HepG2 (cell line): ENCODE data around the gene SLC39A2. TPM values are rescaled to one million over a fixed set of nuclear protein-coding genes. Genes with fewer than 3 reads are reported as not detected.

Source experiments
- ATAC-seq: fragments of 200-7000 bp; cut with Tn5 transposase; 3 replicates; pipeline ENCODE4 v1.9.1; 2020; ENCODE audit warnings: mild to moderate bottlenecking, moderate library complexity
- BruUV-seq: library from RNA; stranded (reverse); fragments of 400-500 nt; replicated peaks from 2 replicates; lab custom pipeline; 2021; lab: Mats Ljungman, UMichigan
- CTCF ChIA-PET: fragments of 300-600 bp; formaldehyde crosslinking; extraction: SDS; loops from one replicate; lab custom pipeline; 2021; ENCODE audit warnings: low total read pairs, inconsistent platforms, low intra/inter-chr PET ratio; lab: Yijun Ruan, JAX
- POLR2A ChIA-PET: fragments of 350-600 bp; sonication (Branson Sonifier 250); formaldehyde crosslinking; loops from one replicate; lab custom pipeline; 2020; ENCODE audit warnings: antibody characterized with exemption, inconsistent platforms; lab: Yijun Ruan, JAX
- DNase-seq: peaks from one replicate; pipeline ENCODE4 v3.0.0-alpha.2; 2015; ENCODE audit warnings: low spot score
- FAIRE-seq: peaks from 3 replicates; lab custom pipeline; 2011; peaks lifted over from hg19 to GRCh38; lab: Jason Lieb, UNC
- H2AFZ ChIP-seq: one replicate; pipeline ENCODE4 v1.6.1; 2011; ENCODE audit warnings: low read length, inconsistent platforms
- H3K27ac ChIP-seq: fragments of 300-600 bp; 3 replicates; pipeline ENCODE4 v1.8.0; 2011; ENCODE audit warnings: mixed run types, mild to moderate bottlenecking, mixed read lengths, low read length, inconsistent platforms; ENCODE audit not compliant: insufficient read depth; ENCODE audit errors: extremely low read length
- H3K27me3 ChIP-seq, 2 experiments: fragments of 200-600 bp in 1 of 2; 2 replicates in 1 of 2; 3 replicates in 1 of 2; pipeline versions ENCODE4 v1.6.0 to v1.8.0; 2011; ENCODE audit warnings: low read length in 2 of 2, mild to moderate bottlenecking in 2 of 2, moderate library complexity in 2 of 2, inconsistent platforms in 1 of 2; ENCODE audit not compliant: insufficient read depth in 2 of 2, control insufficient read depth in 1 of 2
- H3K36me3 ChIP-seq, 2 experiments: fragments of 200-600 bp in 1 of 2; replicated peaks in 1 of 2; 2 replicates in 1 of 2; 3 replicates in 1 of 2; pipeline versions ENCODE4 v1.5.1 to v1.8.0; 2011; ENCODE audit warnings: low read length in 2 of 2, inconsistent platforms in 1 of 2; ENCODE audit not compliant: insufficient read depth in 2 of 2, control insufficient read depth in 1 of 2
- H3K4me1 ChIP-seq: 2 replicates; pipeline ENCODE4 v1.5.1; 2012; ENCODE audit warnings: low read length, inconsistent platforms; ENCODE audit not compliant: insufficient read depth
- H3K4me2 ChIP-seq: 2 replicates; pipeline ENCODE4 v1.6.0; 2011; ENCODE audit warnings: low read depth, low read length, inconsistent platforms
- H3K4me3 ChIP-seq, 3 experiments: fragments of 200-600 bp in 1 of 3; sonication (generic), shearing (Covaris generic) in 1 of 3; replicated peaks in 1 of 3; 2 replicates each; pipeline ENCODE4 v1.5.1; 2011 to 2016; ENCODE audit warnings: low read length in 3 of 3, inconsistent platforms in 2 of 3, low read depth in 2 of 3, mild to moderate bottlenecking in 2 of 3, control low read depth in 1 of 3, mixed read lengths in 1 of 3; ENCODE audit not compliant: insufficient read depth in 1 of 3
- H3K79me2 ChIP-seq: one replicate; pipeline ENCODE4 v1.6.1; 2011; ENCODE audit warnings: low read length, inconsistent platforms; ENCODE audit not compliant: insufficient read depth
- H3K9ac ChIP-seq: 2 replicates; pipeline ENCODE4 v1.6.0; 2011; ENCODE audit warnings: mild to moderate bottlenecking, low read depth, low read length, inconsistent platforms; ENCODE audit not compliant: insufficient read depth
- H3K9me3 ChIP-seq: 2 replicates; pipeline ENCODE4 v1.5.1; 2012; ENCODE audit warnings: mild to moderate bottlenecking, low read length
- H4K20me1 ChIP-seq: 2 replicates; pipeline ENCODE4 v1.6.0; 2011; ENCODE audit warnings: inconsistent platforms, mild to moderate bottlenecking, low read length, moderate library complexity; ENCODE audit not compliant: insufficient read depth
- BRD4 ChIP-seq: sonication (generic); formaldehyde crosslinking; IDR thresholded peaks from 2 replicates; pipeline ENCODE4 v1.4.0; 2020; ENCODE audit warnings: missing genetic modification reagents
- DNMT1 ChIP-seq: sonication (generic); formaldehyde crosslinking; IDR thresholded peaks from 2 replicates; pipeline ENCODE4 v1.5.1; 2020; ENCODE audit warnings: mild to moderate bottlenecking, missing genetic modification reagents
- HMGXB3 ChIP-seq: sonication (generic); formaldehyde crosslinking; IDR thresholded peaks from 2 replicates; pipeline ENCODE4 v1.4.0; 2020; ENCODE audit warnings: missing genetic modification reagents, borderline replicate concordance
- NRL ChIP-seq: sonication (generic); formaldehyde crosslinking; IDR thresholded peaks from 2 replicates; pipeline ENCODE4 v1.5.0; 2020; ENCODE audit warnings: missing genetic modification reagents, mild to moderate bottlenecking, moderate library complexity, borderline replicate concordance
- PAF1 ChIP-seq: IDR thresholded peaks from 2 replicates; pipeline ENCODE4 v1.6.1; 2016; ENCODE audit warnings: missing genetic modification reagents, missing compliant biosample characterization
- PHB2 ChIP-seq: fragments of 450-650 bp; IDR thresholded peaks from 2 replicates; pipeline ENCODE4 v1.6.1; 2018; ENCODE audit not compliant: partially characterized antibody
- SOX6 ChIP-seq, 2 experiments: fragments of 450-650 bp in 1 of 2; sonication (generic) in 1 of 2; formaldehyde crosslinking in 1 of 2; IDR thresholded peaks; 2 replicates each; pipeline versions ENCODE4 v1.4.0 to v1.6.1; 2017 to 2020; ENCODE audit warnings: antibody characterized with exemption in 1 of 2, mild to moderate bottlenecking in 1 of 2, missing genetic modification reagents in 1 of 2
- ZNF124 ChIP-seq: sonication (generic); formaldehyde crosslinking; IDR thresholded peaks from 2 replicates; pipeline ENCODE4 v1.4.0; 2020; ENCODE audit warnings: missing genetic modification reagents
- ZNF7 ChIP-seq: IDR thresholded peaks from 2 replicates; pipeline ENCODE4 v1.6.1; 2016; ENCODE audit warnings: missing biosample characterization, missing genetic modification reagents
- WGBS: methylation state at CpG from one replicate; pipeline ENCODE4 v1.1.6; 2017; ENCODE audit warnings: low lambda C conversion rate; 5-methylcytosine and 5-hydroxymethylcytosine counted together
- in situ Hi-C: cut with HindIII; loops from 2 replicates; pipeline ENCODE4 v1.10.0; 2017; ENCODE audit warnings: low pct_unique_long_range_greater_than_20kb; ENCODE audit not compliant: extremely low pct_ligation_motif_present
- intact Hi-C: fragments of 100-400 bp; cut with micrococcal nuclease; formaldehyde crosslinking; loops from one replicate; pipeline ENCODE4 v1.10.0; 2022; ENCODE audit not compliant: unreplicated experiment
- polyA plus RNA-seq, 8 experiments: library from polyadenylated mRNA; depleted of rRNA in 3 of 8; stranded (reverse) in 7 of 8; unstranded in 1 of 8; fragments of >200 nt; fragmentation: Illumina TruSeq in 4 of 8; extraction: Trizol in 4 of 8; gene quantifications; 2 replicates each; pipeline versions ENCODE4 v1.2.1 to v1.2.3, GENCODE V29; 2011 to 2016; ENCODE audit warnings: low read depth in 4 of 8, missing spikeins in 1 of 8, mixed read lengths in 1 of 8; ENCODE audit not compliant: insufficient read depth in 1 of 8
- total RNA-seq, 5 experiments: library from RNA; depleted of rRNA; stranded (reverse); fragments of >200 nt; fragmentation: Illumina TruSeq; extraction: Trizol; gene quantifications; 2 replicates each; pipeline ENCODE4 v1.2.3, GENCODE V29; 2016; ENCODE audit warnings: low read depth in 1 of 5
- TF ChIP-seq, protein P1 (sequence below): sonication (generic); formaldehyde crosslinking; conservative IDR thresholded peaks from 2 replicates; pipeline ENCODE4 v1.4.0; 2020; ENCODE audit warnings: missing genetic modification reagents
- TF ChIP-seq, protein P2 (sequence below): sonication (generic); formaldehyde crosslinking; IDR thresholded peaks from 2 replicates; pipeline ENCODE4 v1.4.0; 2020; ENCODE audit warnings: low read depth, mild to moderate bottlenecking, missing genetic modification reagents
- TF ChIP-seq, protein P3 (sequence below): sonication (generic); formaldehyde crosslinking; IDR thresholded peaks from 2 replicates; pipeline ENCODE4 v1.4.0; 2020; ENCODE audit warnings: missing genetic modification reagents
- TF ChIP-seq, protein P4 (sequence below): sonication (generic); formaldehyde crosslinking; IDR thresholded peaks from 2 replicates; pipeline ENCODE4 v1.4.0; 2020; ENCODE audit warnings: missing genetic modification reagents

Gene SLC39A2
- total and polyA plus RNA-seq, 2 of the 13 experiments (the other 11 are each of a cell fraction or from before 2014, with no cell fraction given) = 0.08 to 0.11 TPM

- Histone ChIP-seq H3K9me3 (no peaks in the 10 kb centered on the region), H3K4me3 (no peak overlapping the region), H4K20me1 (no peaks in the 10 kb centered on the region), H3K79me2 (no peaks in the 10 kb centered on the region), H3K4me2 (no peak overlapping the region), H3K36me3 (no peaks in the 10 kb centered on the region), H3K9ac (no peak overlapping the region), H3K27me3 (peaks cover 1 to 9% of the 10 kb centered on the region in 2 experiments; a peak in 1 of 5 replicates), H3K27ac (no peak overlapping the region), H2AFZ (no peak overlapping the region), H3K4me1 (peaks cover 28% of the 10 kb centered on the region)
- in situ Hi-C loops (loop anchor here (10.0 to 25.0 kb wide), 2 partner anchors 514 to 641 kb away; partner anchors contain the start of genes CCNB1IP1, PARP2, PIP4P1 and PNP), intact Hi-C loops (no loop called here)
- WGBS = 0% methylated on average over 1 of the region's 1 CpG
- FAIRE-seq (no peak), ATAC-seq (no peak), DNase-seq (no peak)
- no TSS peak for BruUV-seq
- ChIA-PET CTCF (no interaction called here), POLR2A (no interaction called here)
- TF ChIP-seq ZNF124 (no peak), PAF1 (CRISPR knock-in tag) (no peak), BRD4 (CRISPR knock-in tag) (no peak), PHB2 (no peak), ZNF7 (CRISPR knock-in tag) (no peak), DNMT1 (no peak), HMGXB3 (no peak), SOX6 (IDR thresholded peaks at IDR 0.05) (no peak), SOX6 (CRISPR knock-in tag; IDR thresholded peaks at IDR 0.05) (no peak), NRL (CRISPR knock-in tag) (no peak)
- TF ChIP-seq, protein P1, sequence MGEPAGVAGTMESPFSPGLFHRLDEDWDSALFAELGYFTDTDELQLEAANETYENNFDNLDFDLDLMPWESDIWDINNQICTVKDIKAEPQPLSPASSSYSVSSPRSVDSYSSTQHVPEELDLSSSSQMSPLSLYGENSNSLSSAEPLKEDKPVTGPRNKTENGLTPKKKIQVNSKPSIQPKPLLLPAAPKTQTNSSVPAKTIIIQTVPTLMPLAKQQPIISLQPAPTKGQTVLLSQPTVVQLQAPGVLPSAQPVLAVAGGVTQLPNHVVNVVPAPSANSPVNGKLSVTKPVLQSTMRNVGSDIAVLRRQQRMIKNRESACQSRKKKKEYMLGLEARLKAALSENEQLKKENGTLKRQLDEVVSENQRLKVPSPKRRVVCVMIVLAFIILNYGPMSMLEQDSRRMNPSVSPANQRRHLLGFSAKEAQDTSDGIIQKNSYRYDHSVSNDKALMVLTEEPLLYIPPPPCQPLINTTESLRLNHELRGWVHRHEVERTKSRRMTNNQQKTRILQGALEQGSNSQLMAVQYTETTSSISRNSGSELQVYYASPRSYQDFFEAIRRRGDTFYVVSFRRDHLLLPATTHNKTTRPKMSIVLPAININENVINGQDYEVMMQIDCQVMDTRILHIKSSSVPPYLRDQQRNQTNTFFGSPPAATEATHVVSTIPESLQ (CRISPR knock-in tag) = no peak
- TF ChIP-seq, protein P2, sequence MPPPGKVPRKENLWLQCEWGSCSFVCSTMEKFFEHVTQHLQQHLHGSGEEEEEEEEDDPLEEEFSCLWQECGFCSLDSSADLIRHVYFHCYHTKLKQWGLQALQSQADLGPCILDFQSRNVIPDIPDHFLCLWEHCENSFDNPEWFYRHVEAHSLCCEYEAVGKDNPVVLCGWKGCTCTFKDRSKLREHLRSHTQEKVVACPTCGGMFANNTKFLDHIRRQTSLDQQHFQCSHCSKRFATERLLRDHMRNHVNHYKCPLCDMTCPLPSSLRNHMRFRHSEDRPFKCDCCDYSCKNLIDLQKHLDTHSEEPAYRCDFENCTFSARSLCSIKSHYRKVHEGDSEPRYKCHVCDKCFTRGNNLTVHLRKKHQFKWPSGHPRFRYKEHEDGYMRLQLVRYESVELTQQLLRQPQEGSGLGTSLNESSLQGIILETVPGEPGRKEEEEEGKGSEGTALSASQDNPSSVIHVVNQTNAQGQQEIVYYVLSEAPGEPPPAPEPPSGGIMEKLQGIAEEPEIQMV (CRISPR knock-in tag) = no peak
- TF ChIP-seq, protein P3, sequence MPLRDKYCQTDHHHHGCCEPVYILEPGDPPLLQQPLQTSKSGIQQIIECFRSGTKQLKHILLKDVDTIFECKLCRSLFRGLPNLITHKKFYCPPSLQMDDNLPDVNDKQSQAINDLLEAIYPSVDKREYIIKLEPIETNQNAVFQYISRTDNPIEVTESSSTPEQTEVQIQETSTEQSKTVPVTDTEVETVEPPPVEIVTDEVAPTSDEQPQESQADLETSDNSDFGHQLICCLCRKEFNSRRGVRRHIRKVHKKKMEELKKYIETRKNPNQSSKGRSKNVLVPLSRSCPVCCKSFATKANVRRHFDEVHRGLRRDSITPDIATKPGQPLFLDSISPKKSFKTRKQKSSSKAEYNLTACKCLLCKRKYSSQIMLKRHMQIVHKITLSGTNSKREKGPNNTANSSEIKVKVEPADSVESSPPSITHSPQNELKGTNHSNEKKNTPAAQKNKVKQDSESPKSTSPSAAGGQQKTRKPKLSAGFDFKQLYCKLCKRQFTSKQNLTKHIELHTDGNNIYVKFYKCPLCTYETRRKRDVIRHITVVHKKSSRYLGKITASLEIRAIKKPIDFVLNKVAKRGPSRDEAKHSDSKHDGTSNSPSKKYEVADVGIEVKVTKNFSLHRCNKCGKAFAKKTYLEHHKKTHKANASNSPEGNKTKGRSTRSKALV (CRISPR knock-in tag) = no peak
- TF ChIP-seq, protein P4, sequence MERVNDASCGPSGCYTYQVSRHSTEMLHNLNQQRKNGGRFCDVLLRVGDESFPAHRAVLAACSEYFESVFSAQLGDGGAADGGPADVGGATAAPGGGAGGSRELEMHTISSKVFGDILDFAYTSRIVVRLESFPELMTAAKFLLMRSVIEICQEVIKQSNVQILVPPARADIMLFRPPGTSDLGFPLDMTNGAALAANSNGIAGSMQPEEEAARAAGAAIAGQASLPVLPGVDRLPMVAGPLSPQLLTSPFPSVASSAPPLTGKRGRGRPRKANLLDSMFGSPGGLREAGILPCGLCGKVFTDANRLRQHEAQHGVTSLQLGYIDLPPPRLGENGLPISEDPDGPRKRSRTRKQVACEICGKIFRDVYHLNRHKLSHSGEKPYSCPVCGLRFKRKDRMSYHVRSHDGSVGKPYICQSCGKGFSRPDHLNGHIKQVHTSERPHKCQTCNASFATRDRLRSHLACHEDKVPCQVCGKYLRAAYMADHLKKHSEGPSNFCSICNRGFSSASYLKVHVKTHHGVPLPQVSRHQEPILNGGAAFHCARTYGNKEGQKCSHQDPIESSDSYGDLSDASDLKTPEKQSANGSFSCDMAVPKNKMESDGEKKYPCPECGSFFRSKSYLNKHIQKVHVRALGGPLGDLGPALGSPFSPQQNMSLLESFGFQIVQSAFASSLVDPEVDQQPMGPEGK = no peak
Measured at GRCh38 chr14:20978687-20979086, 20.4 kb upstream of the SLC39A2 start.
